ENCODE measurements around the gene MAN1C1.

- TF ChIP-seq CTCF (IDR thresholded peaks at IDR 0.05; ENCODE audit: low read depth, low read length) (no peak), EZH2phosphoT487 (IDR thresholded peaks at IDR 0.05; ENCODE audit: low read depth) (no peak)
These were observed 24.7 kb downstream of the MAN1C1 start for GRCh38 chr1:25641329-25641725.

Measured in OCI-LY3 (cell line).